Measurements from ENCODE around the gene KRT14. TPM values are rescaled to one million over a fixed set of nuclear protein-coding genes. Genes with fewer than 3 reads are reported as not detected.
"Not testable (repeated sequence)": the region's sequence is repeated elsewhere in the genome, so short reads cannot be mapped to it uniquely, and the experiment has no call there.

Gene KRT14
- polyA plus RNA-seq, 4 donors, result 0.24 to 0.44 (median 0.36) TPM

DNA sequence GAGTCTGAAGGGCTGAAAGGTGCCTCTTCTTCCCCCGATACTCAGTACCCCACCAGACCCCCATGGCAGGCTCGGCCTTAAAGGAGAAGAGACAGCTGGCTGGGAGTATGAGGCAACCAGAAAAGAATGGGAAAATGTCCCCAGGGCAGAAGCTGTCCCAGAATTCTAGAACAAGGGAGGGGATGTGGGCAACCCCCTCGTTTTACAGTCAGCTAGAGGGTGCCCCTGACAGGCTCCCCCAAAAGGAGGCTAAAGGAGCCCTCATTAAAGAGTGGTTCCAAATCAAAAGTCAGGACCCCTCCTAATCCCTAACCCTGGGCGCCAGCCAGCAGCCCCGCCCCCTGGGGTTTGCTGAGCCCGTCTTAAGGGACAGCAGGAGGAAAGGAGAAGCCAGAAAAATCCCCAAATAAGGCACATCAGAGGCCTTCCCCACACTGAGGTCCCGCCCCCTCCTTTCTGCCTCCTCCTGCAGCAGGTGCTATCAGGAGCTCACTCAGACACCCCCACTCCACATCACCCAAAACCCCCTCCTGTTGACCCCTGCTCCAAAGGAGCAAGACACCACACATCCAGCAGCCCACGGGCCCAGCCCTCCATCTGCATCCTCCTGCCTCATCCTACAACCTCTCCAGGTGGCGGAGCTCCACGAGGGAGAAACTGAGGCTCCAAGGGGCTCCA, 36.6 kb upstream of the KRT14 start:
- DNase-seq (ENCODE audit: low read depth in 4 of 4, low spot score in 3 of 4), result not testable (repeated sequence)

GRCh38 chr17:41622340-41623183, 35.9 kb upstream of the KRT14 start:
- DNase-seq (ENCODE audit: low read depth in 4 of 4, low spot score in 3 of 4), result not testable (repeated sequence)

- no peak for DNase-seq (ENCODE audit: low read depth in 4 of 4, low spot score in 3 of 4)
Observed at GRCh38 chr17:41621916-41622315, 35.2 kb upstream of the KRT14 start.

DNA sequence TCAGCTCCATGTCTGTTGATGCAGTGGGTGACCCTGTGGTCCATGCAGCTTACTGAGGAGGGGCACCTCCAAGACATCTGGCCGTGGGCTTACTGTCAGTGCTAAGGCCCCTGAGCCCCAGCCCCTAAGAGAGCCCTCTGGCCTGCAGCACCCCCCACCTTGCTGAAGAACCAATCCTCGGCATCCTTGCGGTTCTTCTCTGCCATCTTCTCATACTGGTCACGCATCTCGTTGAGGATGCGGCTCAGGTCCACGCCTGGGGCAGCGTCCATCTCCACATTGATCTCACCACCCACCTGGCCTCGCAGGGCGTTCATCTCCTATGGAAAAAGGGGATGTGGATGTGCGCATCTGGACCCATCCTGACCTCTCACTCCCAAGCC, 34.7 kb upstream of the KRT14 start:
- not testable (repeated sequence) for DNase-seq (ENCODE audit: low read depth in 4 of 4, low spot score in 3 of 4)

- DNase-seq (ENCODE audit: low read depth in 4 of 4, low spot score in 3 of 4), result no peak
Observed at GRCh38 chr17:41620583-41621434, 34.1 kb upstream of the KRT14 start.

- DNase-seq (ENCODE audit: low read depth in 4 of 4, low spot score in 3 of 4), result not testable (repeated sequence)
Observed at GRCh38 chr17:41619927-41620582, 33.4 kb upstream of the KRT14 start.

- DNase-seq (ENCODE audit: low read depth in 4 of 4, low spot score in 3 of 4), result no peak
Observed at GRCh38 chr17:41619036-41619926, 32.6 kb upstream of the KRT14 start.

DNA sequence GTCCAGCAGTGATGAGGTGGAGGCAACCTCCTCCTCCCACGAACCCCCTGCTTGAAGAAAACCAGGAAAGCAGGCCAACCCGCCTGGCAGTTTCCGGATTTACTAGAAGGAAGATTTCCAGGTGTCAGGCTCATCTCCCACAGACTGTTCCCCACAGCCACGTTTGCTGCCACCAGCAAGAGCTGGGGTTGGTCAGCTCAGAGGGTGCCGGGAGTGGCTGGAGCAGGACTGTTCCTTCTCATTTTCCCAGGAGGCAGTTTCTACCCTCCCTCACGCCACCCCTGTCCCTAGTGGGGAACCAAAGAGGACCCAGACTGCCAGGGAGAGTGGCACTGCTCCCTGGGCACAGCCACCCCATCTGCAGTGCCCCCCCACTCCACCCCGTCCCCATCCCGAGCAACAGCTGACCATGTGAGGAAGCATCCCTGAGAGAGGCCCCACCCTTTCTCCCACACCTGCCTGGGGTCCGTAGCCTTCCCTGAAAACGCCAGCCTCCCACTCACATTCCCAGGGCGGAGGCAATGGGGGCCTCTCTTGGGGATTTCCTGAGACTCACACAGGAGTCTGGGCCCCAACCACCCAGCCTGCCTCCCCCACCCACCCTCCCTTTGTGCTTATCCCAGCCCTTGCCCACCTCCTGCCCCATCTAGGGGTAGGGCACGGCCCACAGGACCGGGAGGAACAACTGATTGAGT, 31.8 kb upstream of the KRT14 start:
- no peak for DNase-seq (ENCODE audit: low read depth in 4 of 4, low spot score in 3 of 4)

- DNase-seq (ENCODE audit: low read depth in 4 of 4, low spot score in 3 of 4), result no peak
Observed at GRCh38 chr17:41617698-41618097, 31.0 kb upstream of the KRT14 start.

DNA sequence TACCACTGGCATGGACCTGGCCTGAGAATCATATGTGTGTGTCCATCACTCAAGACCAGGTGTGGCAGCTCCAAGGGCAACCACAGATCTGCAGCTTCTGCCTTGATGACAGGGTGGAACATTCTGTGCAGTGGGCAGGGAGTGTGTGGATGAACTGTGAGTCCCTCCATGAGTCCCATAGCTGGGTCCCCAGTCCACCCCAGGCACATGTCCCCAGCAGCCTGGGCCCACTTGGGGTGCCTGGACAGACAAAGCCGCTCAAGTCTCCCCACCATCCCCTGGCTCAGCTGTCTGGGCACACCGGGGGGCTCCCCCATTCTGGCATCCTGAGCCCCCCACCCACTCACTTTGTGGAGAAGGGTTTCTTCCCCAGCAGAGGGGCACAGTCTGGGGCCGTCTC, 30.4 kb upstream of the KRT14 start:
- DNase-seq (ENCODE audit: low read depth in 4 of 4, low spot score in 3 of 4), result no peak

DNA sequence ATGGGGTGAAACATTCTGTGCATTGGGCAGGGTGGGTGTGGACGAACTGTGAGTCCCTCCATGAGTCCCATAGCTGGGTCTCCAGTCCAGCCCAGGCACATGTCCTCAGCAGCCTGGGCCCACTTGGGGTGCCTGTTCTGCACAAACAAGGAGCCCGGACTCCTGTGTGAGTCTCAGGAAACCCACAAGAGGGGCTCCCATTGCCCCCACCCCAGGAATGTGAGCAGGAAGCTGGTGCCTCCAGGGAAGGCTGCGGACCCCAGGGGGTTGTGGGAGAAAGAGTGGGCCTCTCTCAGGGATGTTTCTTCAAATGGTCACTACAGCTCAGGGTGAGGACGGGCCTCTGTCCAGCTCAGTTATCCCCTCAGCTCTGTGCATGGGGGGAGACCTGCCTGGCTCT, 29.8 kb upstream of the KRT14 start:
- not testable (repeated sequence) for DNase-seq (ENCODE audit: low read depth in 4 of 4, low spot score in 3 of 4)

DNA sequence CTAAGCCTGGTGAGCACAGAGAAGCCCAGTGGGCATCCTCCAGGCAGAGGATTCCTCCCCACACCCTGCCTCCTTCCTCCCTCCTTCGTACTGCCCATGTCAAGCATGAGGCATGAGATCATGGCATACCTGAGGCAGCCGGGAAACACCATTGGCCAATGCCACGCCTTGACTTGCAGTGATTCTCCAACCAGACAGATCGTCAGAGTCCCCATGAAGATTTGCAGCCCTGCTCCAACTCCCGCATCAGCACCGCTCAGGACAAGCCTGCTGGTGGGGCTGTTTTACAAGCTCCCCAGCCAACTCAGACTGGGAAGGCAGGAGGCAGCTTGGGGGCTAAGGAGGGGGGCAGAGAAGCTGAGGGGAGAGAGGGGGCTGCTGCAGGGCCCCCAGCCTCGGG, 28.8 kb upstream of the KRT14 start:
- DNase-seq (ENCODE audit: low read depth in 4 of 4, low spot score in 3 of 4), result no peak

GRCh38 chr17:41614767-41615166, 28.1 kb upstream of the KRT14 start:
- DNase-seq (ENCODE audit: low read depth in 4 of 4, low spot score in 3 of 4), result not testable (repeated sequence)

DNA sequence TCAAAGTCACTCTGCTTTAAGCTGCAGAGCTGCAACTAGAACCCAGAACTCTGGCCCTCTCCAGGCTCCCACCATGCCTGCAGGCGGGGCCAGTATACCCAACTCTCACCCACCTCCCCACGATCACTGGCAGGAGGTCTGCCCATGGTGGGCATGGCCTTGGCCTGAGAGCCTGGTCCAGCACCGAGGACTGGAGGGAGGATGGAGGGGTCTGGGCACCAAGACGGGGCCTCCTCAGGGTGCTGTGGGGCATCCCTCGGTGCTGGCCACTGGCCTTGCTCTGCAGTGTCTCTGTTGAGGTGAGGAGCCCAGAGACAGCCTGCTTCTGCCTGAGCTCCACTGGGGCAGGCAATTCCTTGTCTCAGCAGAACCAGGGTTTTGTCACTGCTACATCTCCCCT, 27.4 kb upstream of the KRT14 start:
- no peak for DNase-seq (ENCODE audit: low read depth in 4 of 4, low spot score in 3 of 4)

GRCh38 chr17:41613277-41614082, 26.8 kb upstream of the KRT14 start:
- DNase-seq (ENCODE audit: low read depth in 4 of 4, low spot score in 3 of 4), result no peak

- DNase-seq (ENCODE audit: low read depth in 4 of 4, low spot score in 3 of 4), result not testable (repeated sequence)
Observed at GRCh38 chr17:41612376-41613160, 25.9 kb upstream of the KRT14 start, which contains the start of gene KRT16. Gene KRT16 (minus strand): TSS chr17:41612767. CDS start chr17:41612688, 79 bp downstream.

DNA sequence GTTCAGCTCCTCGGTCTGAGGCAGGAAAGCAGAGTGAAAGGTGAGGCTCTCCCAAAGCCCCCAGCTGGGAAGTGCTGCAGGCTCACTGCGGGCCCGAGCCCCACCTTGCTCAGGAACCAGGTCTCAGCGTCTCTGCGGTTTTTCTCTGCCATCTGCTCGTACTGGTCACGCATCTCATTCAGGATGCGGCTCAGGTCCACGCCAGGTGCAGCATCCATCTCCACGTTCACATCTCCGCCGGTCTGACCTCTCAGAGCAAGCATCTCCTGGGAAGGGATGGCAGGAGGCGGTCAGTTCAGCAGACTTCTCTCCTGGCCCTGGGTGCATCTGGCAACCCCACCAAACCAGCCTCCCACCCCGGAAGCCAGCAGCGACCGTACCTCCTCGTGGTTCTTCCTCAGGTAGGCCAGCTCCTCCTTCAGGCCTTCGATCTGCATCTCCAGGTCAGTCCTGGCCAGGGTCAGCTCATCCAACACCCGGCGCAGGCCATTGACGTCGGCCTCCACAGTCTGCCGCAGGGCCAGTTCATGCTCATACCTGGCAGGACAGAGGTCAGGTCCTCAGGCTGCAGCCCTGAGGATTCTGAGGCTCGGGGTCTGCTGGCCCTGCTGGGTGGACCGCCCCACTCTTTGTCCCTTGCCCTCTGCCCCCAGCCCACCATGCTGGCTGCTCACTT, 24.4 kb upstream of the KRT14 start:
- no peak for DNase-seq (ENCODE audit: low read depth in 4 of 4, low spot score in 3 of 4)

All from left renal pelvis (tissue), 4 donors.